HG03378 (cell line): ENCODE results near the gene CFAP300.

Experiments used
- ATAC-seq: cut with Tn5 transposase; IDR thresholded peaks from one replicate; pipeline ENCODE4 v1.9.1; 2021; ENCODE audit warnings: mild to moderate bottlenecking, moderate library complexity; ENCODE audit not compliant: unreplicated experiment

CFAP300 gene

DNA sequence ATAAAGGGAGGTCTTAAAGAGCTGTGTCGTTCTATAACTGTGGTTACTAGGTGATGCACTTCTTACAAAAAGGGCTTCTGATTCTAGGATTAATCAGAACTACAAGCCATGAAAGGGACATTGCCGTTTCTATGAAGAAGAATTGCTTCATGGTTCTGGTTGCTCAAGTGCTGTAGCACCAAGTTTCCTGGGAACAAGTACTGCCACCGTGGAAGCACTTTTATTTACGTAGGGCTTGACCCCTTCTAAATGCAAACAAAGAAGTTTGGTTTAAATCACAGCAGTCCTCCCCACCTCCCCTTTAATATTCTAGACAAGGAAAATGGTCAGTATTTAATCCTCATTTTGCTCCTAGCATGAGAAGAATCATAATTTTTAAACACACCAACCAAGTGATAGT, 72.8 kb downstream of the CFAP300 start:
- ATAC-seq: no peak

DNA sequence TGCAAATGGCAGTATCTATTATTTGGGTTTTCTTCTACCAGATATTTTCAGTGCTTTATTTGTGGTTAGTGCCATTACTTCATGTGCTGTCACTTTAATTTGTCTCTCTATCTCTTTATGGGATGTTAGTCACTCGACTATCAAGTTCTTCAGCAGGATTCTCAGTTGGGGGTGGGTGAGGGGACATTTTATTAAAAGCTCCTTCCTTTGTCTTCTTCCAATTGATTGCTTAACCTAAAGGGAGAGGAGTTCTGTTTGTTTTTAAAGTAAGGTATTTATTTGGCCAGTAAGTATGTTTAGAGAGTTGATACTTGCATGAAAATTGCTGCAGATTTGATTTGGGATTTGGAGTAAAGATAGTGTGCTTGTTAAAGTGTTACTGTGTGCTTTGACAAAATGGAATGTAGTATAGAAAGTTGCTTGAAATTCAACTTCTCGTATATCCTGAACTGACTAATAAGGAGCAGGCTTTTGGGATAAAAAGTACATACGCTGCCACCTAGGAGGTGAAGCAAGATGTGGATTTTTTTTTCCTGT, 73.3 kb downstream of the CFAP300 start:
- ATAC-seq: no peak

DNA sequence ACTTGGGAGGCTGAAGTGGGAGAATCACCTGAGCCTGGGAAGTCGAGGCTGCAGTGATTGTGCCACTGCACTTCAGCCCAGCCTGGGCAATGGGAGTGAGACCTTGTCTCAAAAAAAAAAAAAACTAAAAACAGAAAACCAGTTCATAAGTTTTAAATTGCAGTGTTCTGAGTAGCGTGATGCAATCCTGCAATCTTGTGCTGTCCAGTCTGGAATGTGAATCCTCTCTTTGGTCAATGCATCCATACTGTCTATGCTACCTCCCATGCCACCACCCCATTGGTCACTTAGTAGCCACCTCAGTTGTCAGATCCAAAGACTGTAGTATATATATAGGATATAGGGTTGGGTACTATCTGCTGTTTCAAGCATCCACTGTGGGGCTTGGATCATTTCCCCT, 74.1 kb downstream of the CFAP300 start:
- ATAC-seq: no peak
